IPS DF 6.9 (cell line): Measurements from ENCODE around the gene CTRL.

Source experiments
- DNase-seq: peaks from one replicate; pipeline ENCODE4 v3.0.0-alpha.2; 2013; ENCODE audit warnings: low read depth, low spot score
- H3K27ac ChIP-seq: one replicate; pipeline ENCODE4 v1.5.1; 2013; ENCODE audit warnings: low read length, control low read depth
- H3K27me3 ChIP-seq: 2 replicates; pipeline ENCODE4 v1.6.1; 2013; ENCODE audit warnings: mild to moderate bottlenecking, low read length; ENCODE audit not compliant: control insufficient read depth, insufficient read depth
- H3K36me3 ChIP-seq: 2 replicates; pipeline ENCODE4 v1.6.1; 2013; ENCODE audit warnings: low read length; ENCODE audit not compliant: control insufficient read depth, insufficient read depth
- H3K4me1 ChIP-seq: 2 replicates; pipeline ENCODE4 v1.6.1; 2013; ENCODE audit warnings: low read length; ENCODE audit not compliant: control insufficient read depth, insufficient read depth
- H3K4me3 ChIP-seq: 2 replicates; pipeline ENCODE4 v1.5.1; 2013; ENCODE audit warnings: mild to moderate bottlenecking, low read length
- H3K9me3 ChIP-seq: 2 replicates; pipeline ENCODE4 v1.6.1; 2013; ENCODE audit warnings: low read length, inconsistent platforms; ENCODE audit not compliant: control insufficient read depth, insufficient read depth
- WGBS: extraction: QIAGEN DNeasy Blood & Tissue Kit; methylation state at CpG from one replicate; pipeline ENCODE4 v1.1.7; 2013; ENCODE audit warnings: mixed read lengths, missing lambda C conversion rate; ENCODE audit not compliant: insufficient read length, insufficient coverage; 5-methylcytosine and 5-hydroxymethylcytosine counted together

The CTRL gene

DNA sequence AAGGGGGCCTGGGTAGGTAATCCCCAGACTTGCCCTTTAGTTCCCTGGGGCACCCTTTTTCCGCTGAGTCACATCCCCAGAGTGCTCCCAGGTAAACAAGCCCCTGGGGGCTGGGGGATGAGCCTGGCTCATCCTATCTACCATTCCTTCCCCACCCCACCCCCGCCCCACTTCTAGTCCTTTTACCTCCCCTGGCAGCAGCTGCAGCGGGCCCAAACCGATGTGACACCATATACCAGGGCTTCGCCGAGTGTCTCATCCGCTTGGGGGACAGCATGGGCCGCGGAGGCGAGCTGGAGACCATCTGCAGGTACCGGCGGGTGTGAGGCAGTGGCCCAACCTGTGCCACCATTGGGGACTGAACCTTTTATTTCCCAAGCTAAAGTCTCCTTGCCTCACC lies 46.1 kb downstream of the CTRL start:
- Histone ChIP-seq H3K4me3 (no peak overlapping the region), H3K27ac (no peak overlapping the region), H3K36me3 (peaks cover 22% of the 10 kb centered on the region), H3K9me3 (no peaks in the 10 kb centered on the region), H3K4me1 (peaks cover 5% of the 10 kb centered on the region), H3K27me3 (no peaks in the 10 kb centered on the region)
- DNase-seq, result no peak
- no CpG with 5 or more reads among the region's 12 CpGs for WGBS

DNA sequence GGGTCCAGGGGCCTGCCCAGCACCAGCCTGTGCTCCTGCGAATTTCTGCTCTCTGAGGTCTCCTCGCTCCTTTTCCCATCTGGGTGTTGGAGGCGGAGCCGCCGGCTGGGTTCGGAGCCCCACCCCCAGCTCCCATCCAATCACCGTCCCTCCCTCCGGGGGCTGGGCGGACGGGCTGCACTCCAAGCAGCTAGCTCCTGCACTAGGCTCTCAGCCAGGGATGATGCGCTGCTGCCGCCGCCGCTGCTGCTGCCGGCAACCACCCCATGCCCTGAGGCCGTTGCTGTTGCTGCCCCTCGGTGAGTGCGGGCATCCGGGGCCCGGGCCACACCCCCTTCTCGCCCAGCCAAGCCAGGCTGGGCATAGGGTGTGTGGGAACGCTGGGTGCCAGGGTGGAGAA lies 47.0 kb downstream of the CTRL start, which contains the start of gene NRN1L:
Gene NRN1L, plus strand, starts transcription at position 202 of the 400 bp plus-strand sequence. Its CDS starts 19 bp downstream, at position 221.
- Histone ChIP-seq H3K27me3 (no peaks in the 10 kb centered on the region), H3K27ac (no peak within 1 kb of the TSS), H3K4me3 (no peak within 1 kb of the TSS), H3K36me3 (peaks cover 29% of the 10 kb centered on the region), H3K9me3 (no peaks in the 10 kb centered on the region), H3K4me1 (peaks cover 5% of the 10 kb centered on the region)
- peak; percentile 89 for DNase-seq
- WGBS, result no CpG with 5 or more reads among the region's 22 CpGs

- H3K36me3 ChIP-seq, result peaks cover 37% of the 10 kb centered on the region
- H3K4me1 ChIP-seq, result peaks cover 5% of the 10 kb centered on the region
- no peaks in the 10 kb centered on the region for H3K9me3 ChIP-seq
- H3K4me3 ChIP-seq, result no peak overlapping the region
- H3K27ac ChIP-seq, result no peak overlapping the region
- DNase-seq, result peak; percentile 37
- no peaks in the 10 kb centered on the region for H3K27me3 ChIP-seq
- no CpG with 5 or more reads among the region's 11 CpGs for WGBS
Measured at GRCh38 chr16:67883872-67884261, 47.8 kb downstream of the CTRL start.

DNA sequence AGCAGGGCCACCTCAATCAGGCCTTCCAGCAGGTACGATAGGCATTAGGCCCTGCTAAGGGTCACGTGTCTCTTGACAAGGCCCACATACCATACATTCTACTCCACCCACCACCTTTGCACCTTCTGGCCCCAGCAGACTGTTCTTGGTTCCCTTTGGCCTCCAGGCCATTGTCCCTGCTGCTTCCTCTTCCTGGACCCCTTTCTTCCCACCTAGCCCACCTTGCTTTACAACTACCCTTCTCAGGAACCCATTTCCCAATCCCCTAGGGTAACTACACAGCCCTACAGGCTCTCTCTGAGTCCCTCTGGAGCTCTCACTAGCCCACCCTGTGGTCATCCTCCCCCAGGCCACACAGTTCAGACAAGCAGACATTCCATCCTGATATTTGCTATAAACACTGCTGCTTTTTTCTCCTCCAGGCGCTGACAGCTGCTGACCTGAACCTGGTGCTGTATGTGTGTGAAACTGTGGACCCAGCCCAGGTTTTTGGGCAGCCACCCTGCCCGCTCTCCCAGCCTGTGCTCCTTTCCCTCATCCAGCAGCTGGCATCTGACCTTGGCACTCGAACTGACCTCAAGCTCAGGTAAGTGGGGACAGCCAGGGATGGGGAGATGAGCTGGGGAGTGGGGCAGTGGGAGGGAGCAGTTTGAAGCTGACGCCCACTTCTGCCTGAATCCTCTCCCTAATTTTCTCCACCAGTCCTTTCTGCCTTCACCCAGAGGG lies 48.4 kb downstream of the CTRL start:
- H3K27ac ChIP-seq, result no peak overlapping the region
- no peaks in the 10 kb centered on the region for H3K27me3 ChIP-seq
- H3K9me3 ChIP-seq, result no peaks in the 10 kb centered on the region
- H3K4me3 ChIP-seq, result no peak overlapping the region
- peaks cover 42% of the 10 kb centered on the region for H3K36me3 ChIP-seq
- DNase-seq, result no peak
- peaks cover 5% of the 10 kb centered on the region for H3K4me1 ChIP-seq
- WGBS, result no CpG with 5 or more reads among the region's 6 CpGs

DNA sequence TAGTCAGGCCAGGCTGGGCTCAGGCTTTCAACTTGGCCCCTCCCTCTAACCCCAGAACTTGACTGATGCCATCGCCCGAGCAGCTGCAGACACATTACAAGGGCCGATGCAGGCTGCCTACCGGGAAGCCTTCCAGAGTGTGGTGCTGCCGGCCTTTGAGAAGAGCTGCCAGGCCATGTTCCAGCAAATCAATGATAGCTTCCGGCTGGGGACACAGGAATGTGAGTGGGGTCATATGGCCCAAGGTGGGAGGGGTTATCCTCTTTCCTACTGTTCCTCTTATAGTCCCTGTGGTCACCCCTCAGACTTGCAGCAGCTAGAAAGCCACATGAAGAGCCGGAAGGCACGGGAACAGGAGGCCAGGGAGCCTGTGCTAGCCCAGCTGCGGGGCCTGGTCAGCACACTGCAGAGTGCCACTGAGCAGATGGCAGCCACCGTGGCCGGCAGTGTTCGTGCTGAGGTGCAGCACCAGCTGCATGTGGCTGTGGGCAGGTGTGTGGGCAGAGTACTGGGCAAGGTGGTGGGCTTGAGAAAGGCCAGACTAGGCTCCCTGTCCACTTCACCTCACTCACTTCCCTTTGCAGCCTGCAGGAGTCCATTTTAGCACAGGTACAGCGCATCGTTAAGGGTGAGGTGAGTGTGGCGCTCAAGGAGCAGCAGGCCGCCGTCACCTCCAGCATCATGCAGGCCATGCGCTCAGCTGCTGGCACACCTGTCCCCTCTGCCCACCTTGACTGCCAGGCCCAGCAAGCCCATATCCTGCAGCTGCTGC lies 49.1 kb downstream of the CTRL start:
- H3K36me3 ChIP-seq, result peaks cover 50% of the 10 kb centered on the region
- H3K27me3 ChIP-seq, result no peaks in the 10 kb centered on the region
- no peak overlapping the region for H3K4me3 ChIP-seq
- peaks cover 5% of the 10 kb centered on the region for H3K4me1 ChIP-seq
- no peaks in the 10 kb centered on the region for H3K9me3 ChIP-seq
- WGBS, result no CpG with 5 or more reads among the region's 18 CpGs
- H3K27ac ChIP-seq, result no peak overlapping the region
- DNase-seq, result no peak

GRCh38 chr16:67881621-67882161 lies 50.0 kb downstream of the CTRL start:
- no peak overlapping the region for H3K27ac ChIP-seq
- H3K4me1 ChIP-seq, result peaks cover 5% of the 10 kb centered on the region
- DNase-seq, result no peak
- no peaks in the 10 kb centered on the region for H3K9me3 ChIP-seq
- no peak overlapping the region for H3K4me3 ChIP-seq
- peaks cover 52% of the 10 kb centered on the region for H3K36me3 ChIP-seq
- no peaks in the 10 kb centered on the region for H3K27me3 ChIP-seq
- no CpG with 5 or more reads among the region's 21 CpGs for WGBS

GRCh38 chr16:67880584-67880983 lies 51.1 kb downstream of the CTRL start:
- Histone ChIP-seq H3K36me3 (peaks cover 52% of the 10 kb centered on the region), H3K27me3 (no peaks in the 10 kb centered on the region), H3K27ac (no peak overlapping the region), H3K9me3 (no peaks in the 10 kb centered on the region), H3K4me3 (no peak overlapping the region), H3K4me1 (peaks cover 4% of the 10 kb centered on the region)
- WGBS, result no CpG with 5 or more reads among the region's 13 CpGs
- DNase-seq, result no peak

- DNase-seq, result no peak
- Histone ChIP-seq H3K27ac (no peak overlapping the region), H3K9me3 (no peaks in the 10 kb centered on the region), H3K4me3 (no peak overlapping the region), H3K4me1 (peaks cover 2% of the 10 kb centered on the region; the same call in 1 of the 2 replicates), H3K27me3 (no peaks in the 10 kb centered on the region), H3K36me3 (peaks cover 52% of the 10 kb centered on the region)
- WGBS, result no CpG with 5 or more reads among the region's 5 CpGs
Measured at GRCh38 chr16:67879936-67880335, 51.7 kb downstream of the CTRL start.
